T-cell (primary cell): ENCODE measurements around the gene GALNT10. TPM values are rescaled to one million over a fixed set of nuclear protein-coding genes. Genes with fewer than 3 reads are reported as not detected.

Source experiments
- ATAC-seq, 4 experiments: fragments of 200-7000 bp in 3 of 4; fragments of 150-1000 bp in 1 of 4; cut with Tn5 transposase; replicated peaks in 1 of 4; 1 replicate in 3 of 4; 2 replicates in 1 of 4; pipeline ENCODE4 v1.10.0; 2021; ENCODE audit warnings: moderate library complexity in 3 of 4, mild to moderate bottlenecking in 2 of 4, moderate number of reproducible peaks in 1 of 4
- CTCF ChIA-PET, 2 donors: fragments of 300-600 bp; sonication (Branson Sonifier 250); formaldehyde crosslinking; loops; one replicate each; lab custom pipeline; 2022; ENCODE audit warnings: antibody characterized with exemption in 2 of 2; lab: Charles Lee
- POLR2A ChIA-PET, 2 donors: fragments of 300-600 bp; sonication (Branson Sonifier 250); formaldehyde crosslinking; loops; one replicate each; lab custom pipeline; 2022; ENCODE audit warnings: antibody characterized with exemption in 2 of 2; lab: Charles Lee
- DNase-seq, 35 experiments: peaks; one replicate each; pipeline versions ENCODE4 v3.0.0 to v3.0.0-alpha.2; 2013 to 2023
- H3K27ac ChIP-seq: one replicate; pipeline ENCODE4 v1.5.1; 2013; ENCODE audit warnings: low read length
- H3K27me3 ChIP-seq, 2 experiments: replicated peaks in 1 of 2; 1 replicate in 1 of 2; 2 replicates in 1 of 2; pipeline versions ENCODE4 v1.6.1 to v1.7.0; 2013; ENCODE audit warnings: low read length in 1 of 2, mixed read lengths in 1 of 2; ENCODE audit not compliant: control insufficient read depth in 2 of 2, insufficient read depth in 2 of 2; ENCODE audit errors: extremely low read depth in 1 of 2
- H3K36me3 ChIP-seq, 2 donors: 1 replicate in 1 of 2; 2 replicates in 1 of 2; pipeline versions ENCODE4 v1.6.1 to v1.7.0; 2013; ENCODE audit warnings: low read length in 1 of 2; ENCODE audit not compliant: control insufficient read depth in 2 of 2, insufficient read depth in 1 of 2; ENCODE audit errors: extremely low read depth in 1 of 2
- H3K4me1 ChIP-seq, 2 experiments: 1 replicate in 1 of 2; 2 replicates in 1 of 2; pipeline versions ENCODE4 v1.6.1 to v1.7.0; 2013; ENCODE audit warnings: low read length in 2 of 2, mixed read lengths in 1 of 2; ENCODE audit not compliant: insufficient read depth in 2 of 2, control insufficient read depth in 1 of 2; ENCODE audit errors: extremely low read depth in 1 of 2
- H3K4me3 ChIP-seq, 2 donors: 1 replicate in 1 of 2; 2 replicates in 1 of 2; pipeline versions ENCODE4 v1.5.1 to v1.7.0; 2013; ENCODE audit warnings: mild to moderate bottlenecking in 2 of 2, low read length in 1 of 2, moderate library complexity in 1 of 2; ENCODE audit not compliant: control insufficient read depth in 1 of 2; ENCODE audit errors: extremely low read depth in 1 of 2
- H3K9me3 ChIP-seq: 2 replicates; pipeline ENCODE4 v1.7.0; 2013
- H3K27ac Mint-ChIP-seq, 2 donors: one replicate each; pipeline ENCODE4 v1.8.0; 2020 to 2021; ENCODE audit warnings: mild to moderate bottlenecking in 2 of 2, mixed read lengths in 2 of 2
- H3K27me3 Mint-ChIP-seq, 2 donors: one replicate each; pipeline ENCODE4 v1.8.0; 2021 to 2022; ENCODE audit warnings: mixed read lengths in 2 of 2
- H3K36me3 Mint-ChIP-seq: one replicate; pipeline ENCODE4 v1.8.0; 2021; ENCODE audit warnings: mixed read lengths
- H3K4me1 Mint-ChIP-seq, 3 donors: one replicate each; pipeline ENCODE4 v1.8.0; 2020 to 2022; ENCODE audit warnings: mixed read lengths in 3 of 3, mild to moderate bottlenecking in 1 of 3
- H3K4me3 Mint-ChIP-seq, 3 donors: one replicate each; pipeline ENCODE4 v1.8.0; 2020 to 2022; ENCODE audit warnings: mild to moderate bottlenecking in 3 of 3, mixed read lengths in 3 of 3, moderate library complexity in 3 of 3
- H3K9me3 Mint-ChIP-seq, 3 donors: one replicate each; pipeline ENCODE4 v1.8.0; 2020 to 2022; ENCODE audit warnings: mixed read lengths in 3 of 3
- WGBS: methylation state at CpG from one replicate; pipeline ENCODE4 v1.1.5; 2013; ENCODE audit warnings: missing lambda C conversion rate; ENCODE audit not compliant: insufficient coverage; 5-methylcytosine and 5-hydroxymethylcytosine counted together
- total RNA-seq, 35 experiments: library from RNA in 6 of 35; stranded (reverse) in 6 of 35; fragments of 120-200 nt in 1 of 35; gene quantifications; one replicate each; pipeline versions ENCODE4 v1.2.1 to v1.2.4 and lab custom pipeline; 2013 to 2026

Gene GALNT10
- total RNA-seq, 5 donors from 2014 or later (not counting 1 experiment from before 2014, with no cell fraction given): 26.9 to 62.7 (median 40.8) TPM

DNA sequence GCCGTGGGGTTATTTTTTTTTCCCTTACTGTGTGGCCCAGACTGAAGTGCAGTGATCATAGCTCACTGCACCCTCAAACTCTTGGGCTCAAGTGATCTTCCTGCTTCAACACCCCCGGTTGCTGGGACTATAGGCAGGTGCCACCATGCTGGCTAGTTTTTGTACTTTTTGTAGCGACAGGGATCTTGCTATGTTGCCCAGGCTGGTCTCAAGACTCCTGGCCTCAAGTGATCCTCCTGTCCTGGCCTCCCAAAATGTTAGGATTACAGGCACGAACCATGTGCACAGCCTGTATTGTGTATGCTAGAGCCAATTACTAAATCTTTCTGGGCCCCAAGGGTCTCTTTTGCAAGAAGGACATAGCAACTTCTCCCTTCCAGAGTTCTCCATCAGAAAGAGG, 23.1 kb downstream of the GALNT10 start:
- ChIA-PET CTCF (no interaction called here), POLR2A (no interaction called here)
- DNase-seq (no peak), ATAC-seq (no peak)
- Histone ChIP-seq H3K4me3 (no peak overlapping the region), H3K27ac (no peak overlapping the region), H3K9me3 (no peaks in the 10 kb centered on the region), H3K27me3 (no peaks in the 10 kb centered on the region), H3K36me3 (peaks cover 0 to 14% of the 10 kb centered on the region in 2 donors), H3K4me1 (peaks cover 3 to 9% of the 10 kb centered on the region in 2 experiments)
- no peak overlapping the region for H3K27ac Mint-ChIP-seq
- WGBS: 93% methylated on average over 2 of the region's 4 CpGs
- no peaks in the 10 kb centered on the region for H3K9me3 Mint-ChIP-seq
- no peak overlapping the region for H3K4me3 Mint-ChIP-seq
- H3K27me3 Mint-ChIP-seq: no peaks in the 10 kb centered on the region
- H3K4me1 Mint-ChIP-seq: peaks cover 33 to 56% (median 46%) of the 10 kb centered on the region in 3 donors
- H3K36me3 Mint-ChIP-seq: peaks cover 31% of the 10 kb centered on the region

DNA sequence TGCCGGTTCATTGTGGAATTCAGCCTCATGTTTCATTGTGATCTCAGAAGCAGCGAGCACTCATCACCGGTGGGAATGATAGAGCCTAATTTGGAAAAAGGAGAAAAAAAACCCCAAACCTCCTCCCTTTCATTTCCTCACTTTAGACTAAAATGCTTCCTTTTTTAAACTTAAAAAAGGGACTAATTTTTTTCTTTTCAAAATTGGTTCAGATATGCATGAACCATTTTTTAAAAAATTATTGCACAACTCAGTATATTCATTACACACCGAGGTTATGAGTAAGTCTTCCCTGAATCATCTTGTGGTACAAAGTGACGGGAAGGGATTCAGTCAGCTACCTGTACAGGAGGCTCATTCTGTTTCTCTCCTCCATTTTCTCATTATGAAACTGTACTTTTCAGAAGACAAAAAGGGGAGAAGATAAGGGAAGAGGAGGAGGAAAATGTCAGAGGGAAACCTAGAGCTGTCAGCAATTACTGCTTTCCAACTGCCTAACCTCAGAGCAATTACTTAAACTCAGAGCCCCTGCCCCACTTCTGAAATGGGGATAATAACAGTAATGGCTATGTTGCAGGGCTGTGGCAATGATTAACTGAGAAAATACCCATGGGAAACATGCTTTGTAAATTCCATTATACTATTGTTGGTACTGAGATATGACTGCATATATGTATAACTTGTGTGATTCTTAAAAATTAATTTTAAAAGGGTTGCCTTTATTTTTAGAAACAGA, 24.0 kb downstream of the GALNT10 start:
- POLR2A ChIA-PET: no interaction called here
- no CpG with 5 or more reads among the region's 5 CpGs for WGBS
- Histone ChIP-seq H3K36me3 (peaks cover 0 to 16% of the 10 kb centered on the region in 2 donors), H3K4me3 (no peak overlapping the region), H3K27ac (no peak overlapping the region), H3K4me1 (peaks cover 3 to 9% of the 10 kb centered on the region in 2 experiments), H3K9me3 (no peaks in the 10 kb centered on the region), H3K27me3 (no peaks in the 10 kb centered on the region)
- peaks cover 27% of the 10 kb centered on the region for H3K36me3 Mint-ChIP-seq
- H3K27ac Mint-ChIP-seq: peak overlapping the region; percentile 35 to 67
- no peak for DNase-seq
- peaks cover 41 to 61% (median 53%) of the 10 kb centered on the region in 3 donors for H3K4me1 Mint-ChIP-seq
- no peaks in the 10 kb centered on the region for H3K27me3 Mint-ChIP-seq
- peak overlapping the region in 1 of 3 donors; percentile 13 for H3K4me3 Mint-ChIP-seq
- H3K9me3 Mint-ChIP-seq: no peaks in the 10 kb centered on the region
- CTCF ChIA-PET: no interaction called here
- ATAC-seq: peak in 1 of 4 experiments; percentile 40

DNA sequence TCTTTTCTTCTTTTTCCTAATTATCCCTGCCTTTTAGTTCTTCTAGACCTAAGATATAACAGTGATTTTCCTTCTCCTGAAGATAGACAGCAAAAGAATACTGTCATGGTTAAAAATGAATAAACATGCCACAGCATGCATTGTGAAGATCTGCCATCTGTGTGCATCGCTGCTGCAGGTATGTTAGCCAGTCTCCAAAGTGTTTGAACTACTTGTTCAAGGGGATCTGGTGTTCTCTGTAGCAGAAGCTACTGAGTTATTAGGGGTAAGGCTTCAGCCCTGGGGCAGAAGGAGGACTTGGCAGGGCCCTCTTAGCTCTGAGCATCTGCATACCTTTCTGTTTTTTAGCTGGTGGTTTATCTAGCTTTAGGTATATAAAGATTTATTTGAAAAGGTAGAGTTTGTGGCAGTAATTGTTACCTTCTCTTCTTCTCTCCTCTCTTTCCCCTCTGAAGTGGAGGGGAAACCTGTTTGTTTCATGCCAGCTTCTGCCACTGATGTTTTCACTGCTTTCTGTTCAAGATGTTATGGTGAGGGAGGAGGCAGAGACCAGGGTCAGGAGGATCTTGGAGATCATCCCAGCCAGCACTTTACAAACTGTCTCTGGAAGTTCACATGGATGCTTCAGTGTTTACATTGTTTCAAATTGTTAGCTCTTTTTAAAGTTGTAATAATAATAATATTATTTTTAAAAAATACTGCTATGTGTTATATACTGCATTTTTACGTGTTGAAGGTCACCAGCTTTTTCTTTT, 25.2 kb downstream of the GALNT10 start:
- CTCF ChIA-PET: interaction anchor here (0.7 to 1.4 kb wide), 3 partner anchors 18 to 26 kb away, joined by 3 to 4 read pairs (median 4); no protein-coding TSS in a partner anchor
- Histone ChIP-seq H3K4me1 (peaks cover 3 to 9% of the 10 kb centered on the region in 2 experiments), H3K9me3 (no peaks in the 10 kb centered on the region), H3K27me3 (no peaks in the 10 kb centered on the region), H3K27ac (no peak overlapping the region), H3K36me3 (peaks cover 0 to 16% of the 10 kb centered on the region in 2 donors), H3K4me3 (no peak overlapping the region)
- WGBS: 100% methylated on average over 1 of the region's 2 CpGs
- H3K27ac Mint-ChIP-seq: peak overlapping the region; percentile 31 to 62
- ATAC-seq: no peak
- H3K4me3 Mint-ChIP-seq: no peak overlapping the region
- POLR2A ChIA-PET: interaction anchor here in 1 of 2 donors (0.6 kb wide), 1 partner anchor 166 kb away, joined by 11 read pairs; no protein-coding TSS in a partner anchor
- H3K4me1 Mint-ChIP-seq: peaks cover 44 to 70% (median 57%) of the 10 kb centered on the region in 3 donors
- H3K36me3 Mint-ChIP-seq: peaks cover 25% of the 10 kb centered on the region
- H3K9me3 Mint-ChIP-seq: no peaks in the 10 kb centered on the region
- no peaks in the 10 kb centered on the region for H3K27me3 Mint-ChIP-seq
- no peak for DNase-seq

DNA sequence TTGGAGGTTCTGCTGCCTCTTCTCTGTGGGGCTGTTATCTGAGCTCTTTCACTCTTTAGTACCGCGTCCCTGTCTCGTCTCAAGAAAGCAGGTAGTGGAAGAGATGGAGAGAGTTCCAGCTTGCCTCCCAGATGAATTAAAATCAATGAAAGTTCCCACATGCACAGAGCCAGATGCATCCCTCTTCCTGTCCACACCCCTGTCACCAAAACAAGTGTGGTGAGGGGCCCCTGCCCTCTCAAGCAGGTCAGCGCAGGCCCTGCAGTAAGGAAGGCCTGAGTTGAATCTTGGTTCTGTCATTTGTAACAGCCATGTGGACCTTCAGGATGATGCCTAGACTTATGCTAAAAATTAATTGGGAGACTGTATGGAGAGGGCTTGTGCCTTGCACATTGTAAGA, 26.9 kb downstream of the GALNT10 start:
- Histone ChIP-seq H3K4me3 (no peak overlapping the region), H3K9me3 (no peaks in the 10 kb centered on the region), H3K27ac (peak overlapping the region; percentile 1), H3K36me3 (peaks cover 0 to 10% of the 10 kb centered on the region in 2 donors), H3K4me1 (peaks cover 9 to 16% of the 10 kb centered on the region in 2 experiments), H3K27me3 (no peaks in the 10 kb centered on the region)
- ChIA-PET CTCF (interaction anchor here in 1 of 2 donors (1.0 kb wide), 1 partner anchor 13 kb away, joined by 3 read pairs; no protein-coding TSS in a partner anchor), POLR2A (interaction anchor here in 1 of 2 donors (1.0 kb wide), 1 partner anchor 16 kb away, joined by 4 read pairs; no protein-coding TSS in a partner anchor)
- Mint-ChIP-seq H3K9me3 (no peaks in the 10 kb centered on the region), H3K27ac (peak overlapping the region; percentile 59 to 70), H3K4me3 (no peak overlapping the region), H3K4me1 (peaks cover 60 to 79% (median 74%) of the 10 kb centered on the region in 3 donors), H3K36me3 (peaks cover 12% of the 10 kb centered on the region), H3K27me3 (no peaks in the 10 kb centered on the region)
- ATAC-seq: no peak
- DNase-seq: no peak
- WGBS: no CpG with 5 or more reads among the region's 4 CpGs

DNA sequence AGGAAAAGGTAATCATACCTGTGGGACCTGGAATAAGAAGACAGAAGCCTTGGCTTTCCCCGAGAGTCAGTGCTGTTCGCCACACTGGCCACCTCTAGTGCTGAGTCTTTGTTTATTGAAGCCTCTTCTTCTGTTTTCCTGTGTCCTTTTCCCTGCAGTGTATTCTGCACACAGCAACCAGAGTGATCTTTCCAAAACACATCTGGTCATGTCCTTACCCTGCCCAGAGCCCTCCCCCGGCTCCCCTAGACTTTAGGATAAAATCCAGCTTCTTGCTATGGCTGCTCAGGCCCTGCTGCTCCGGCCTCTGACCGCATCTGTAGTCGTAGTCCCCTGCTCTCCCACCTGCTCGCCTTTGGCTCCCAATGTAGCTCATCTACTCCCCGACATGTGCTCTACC, 28.3 kb downstream of the GALNT10 start:
- DNase-seq (no peak), ATAC-seq (no peak)
- peaks cover 0 to 10% of the 10 kb centered on the region in 2 donors for H3K36me3 ChIP-seq
- Mint-ChIP-seq H3K27ac (peak overlapping the region; percentile 89 to 98), H3K9me3 (no peaks in the 10 kb centered on the region), H3K36me3 (peaks cover 14% of the 10 kb centered on the region), H3K4me1 (peaks cover 73 to 80% (median 78%) of the 10 kb centered on the region in 3 donors), H3K27me3 (no peaks in the 10 kb centered on the region), H3K4me3 (no peak overlapping the region)
- ChIA-PET CTCF (no interaction called here), POLR2A (no interaction called here)
- H3K27me3 ChIP-seq: no peaks in the 10 kb centered on the region
- H3K9me3 ChIP-seq: no peaks in the 10 kb centered on the region
- H3K4me1 ChIP-seq: peaks cover 9 to 16% of the 10 kb centered on the region in 2 experiments
- H3K4me3 ChIP-seq: no peak overlapping the region
- WGBS: over 99% methylated on average over 8 of the region's 8 CpGs
- no peak overlapping the region for H3K27ac ChIP-seq

DNA sequence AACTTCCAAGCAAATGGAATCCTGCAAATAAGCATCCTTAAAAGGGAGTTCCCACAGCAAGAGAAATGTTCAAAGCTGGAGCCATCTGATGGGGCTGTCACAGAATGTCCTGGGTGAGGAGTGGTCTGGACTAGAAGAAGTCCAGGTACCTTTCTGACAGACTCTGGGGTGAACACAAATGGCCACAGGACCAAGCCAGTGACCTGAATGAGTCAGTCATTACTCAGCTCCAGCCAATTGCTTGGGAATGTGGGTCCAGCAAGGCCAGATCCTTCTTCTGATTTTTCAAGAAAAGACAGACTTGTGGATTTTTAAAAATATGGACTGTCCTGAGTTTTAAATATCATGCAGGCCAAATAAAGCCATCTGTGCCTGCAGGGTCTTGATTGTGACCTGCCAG, 30.1 kb downstream of the GALNT10 start:
- ChIA-PET POLR2A (interaction anchor here in 1 of 2 donors (1.5 kb wide), 1 partner anchor 23 kb away, joined by 7 read pairs; no protein-coding TSS in a partner anchor), CTCF (interaction anchor here (0.6 to 1.9 kb wide), 5 partner anchors 23 to 175 kb away, joined by 3 to 8 read pairs (median 3); partner anchors contain the start of gene GALNT10 (in 1 of the 2))
- no peak overlapping the region for H3K4me3 Mint-ChIP-seq
- peaks cover 16% of the 10 kb centered on the region for H3K36me3 Mint-ChIP-seq
- Histone ChIP-seq H3K9me3 (no peaks in the 10 kb centered on the region), H3K36me3 (peaks cover 0 to 10% of the 10 kb centered on the region in 2 donors), H3K4me1 (peaks cover 9 to 16% of the 10 kb centered on the region in 2 experiments), H3K4me3 (no peak overlapping the region), H3K27ac (peak overlapping the region; percentile 71), H3K27me3 (no peaks in the 10 kb centered on the region)
- ATAC-seq: no peak
- H3K27me3 Mint-ChIP-seq: no peaks in the 10 kb centered on the region
- peaks cover 64 to 66% (median 65%) of the 10 kb centered on the region in 3 donors for H3K4me1 Mint-ChIP-seq
- DNase-seq: no peak
- H3K9me3 Mint-ChIP-seq: no peaks in the 10 kb centered on the region
- peak overlapping the region; percentile 89 to 98 for H3K27ac Mint-ChIP-seq
